Measurements from ENCODE around the gene SIX1.

The SIX1 gene

GRCh38 chr14:60655898-60656685 is 6.8 kb upstream of the SIX1 start:
- peak overlapping the region; percentile 52 for H3K4me3 ChIP-seq (ENCODE audit: low read depth, low read length)

- no peak overlapping the region for H3K4me3 ChIP-seq (ENCODE audit: low read depth, low read length)
Measured at GRCh38 chr14:60655119-60655897, 6.0 kb upstream of the SIX1 start.

- H3K4me3 ChIP-seq (ENCODE audit: low read depth, low read length), result no peak overlapping the region
Measured at GRCh38 chr14:60654334-60654821, 5.1 kb upstream of the SIX1 start.

GRCh38 chr14:60653701-60654161 is 4.5 kb upstream of the SIX1 start:
- no peak overlapping the region for H3K4me3 ChIP-seq (ENCODE audit: low read depth, low read length)

- no peak overlapping the region for H3K4me3 ChIP-seq (ENCODE audit: low read depth, low read length)
Measured at GRCh38 chr14:60652674-60653651, 3.7 kb upstream of the SIX1 start.

GRCh38 chr14:60651796-60652673 is 2.8 kb upstream of the SIX1 start:
- H3K4me3 ChIP-seq (ENCODE audit: low read depth, low read length), result no peak overlapping the region

- H3K4me3 ChIP-seq (ENCODE audit: low read depth, low read length), result no peak overlapping the region
Measured at GRCh38 chr14:60651086-60651795, 2.0 kb upstream of the SIX1 start.

GRCh38 chr14:60650373-60650961 is 1.2 kb upstream of the SIX1 start:
- H3K4me3 ChIP-seq (ENCODE audit: low read depth, low read length), result no peak overlapping the region

- peak overlapping the region; percentile 21 for H3K4me3 ChIP-seq (ENCODE audit: low read depth, low read length)
Measured at GRCh38 chr14:60649875-60650372, 647 bp upstream of the SIX1 start.

- peak overlapping the region; percentile 28 for H3K4me3 ChIP-seq (ENCODE audit: low read depth, low read length)
Measured at GRCh38 chr14:60648249-60648933, 886 bp downstream of the SIX1 start.

- no peak overlapping the region for H3K4me3 ChIP-seq (ENCODE audit: low read depth, low read length)
Measured at GRCh38 chr14:60647837-60648248, 1.4 kb downstream of the SIX1 start.

GRCh38 chr14:60647081-60647836 is 2.0 kb downstream of the SIX1 start:
- no peak overlapping the region for H3K4me3 ChIP-seq (ENCODE audit: low read depth, low read length)

- no peak overlapping the region for H3K4me3 ChIP-seq (ENCODE audit: low read depth, low read length)
Measured at GRCh38 chr14:60646226-60646818, 3.0 kb downstream of the SIX1 start.

GRCh38 chr14:60645126-60645741 is 4.0 kb downstream of the SIX1 start:
- no peak overlapping the region for H3K4me3 ChIP-seq (ENCODE audit: low read depth, low read length)

- H3K4me3 ChIP-seq (ENCODE audit: low read depth, low read length), result no peak overlapping the region
Measured at GRCh38 chr14:60644666-60645065, 4.6 kb downstream of the SIX1 start.

All from iPS-11a (cell line).